ENCODE data around the gene SUPT6H. TPM values are rescaled to one million over a fixed set of nuclear protein-coding genes. Genes with fewer than 3 reads are reported as not detected.

SUPT6H gene
- total RNA-seq, 1 experiment from 2014 or later: 16.8 TPM

DNA sequence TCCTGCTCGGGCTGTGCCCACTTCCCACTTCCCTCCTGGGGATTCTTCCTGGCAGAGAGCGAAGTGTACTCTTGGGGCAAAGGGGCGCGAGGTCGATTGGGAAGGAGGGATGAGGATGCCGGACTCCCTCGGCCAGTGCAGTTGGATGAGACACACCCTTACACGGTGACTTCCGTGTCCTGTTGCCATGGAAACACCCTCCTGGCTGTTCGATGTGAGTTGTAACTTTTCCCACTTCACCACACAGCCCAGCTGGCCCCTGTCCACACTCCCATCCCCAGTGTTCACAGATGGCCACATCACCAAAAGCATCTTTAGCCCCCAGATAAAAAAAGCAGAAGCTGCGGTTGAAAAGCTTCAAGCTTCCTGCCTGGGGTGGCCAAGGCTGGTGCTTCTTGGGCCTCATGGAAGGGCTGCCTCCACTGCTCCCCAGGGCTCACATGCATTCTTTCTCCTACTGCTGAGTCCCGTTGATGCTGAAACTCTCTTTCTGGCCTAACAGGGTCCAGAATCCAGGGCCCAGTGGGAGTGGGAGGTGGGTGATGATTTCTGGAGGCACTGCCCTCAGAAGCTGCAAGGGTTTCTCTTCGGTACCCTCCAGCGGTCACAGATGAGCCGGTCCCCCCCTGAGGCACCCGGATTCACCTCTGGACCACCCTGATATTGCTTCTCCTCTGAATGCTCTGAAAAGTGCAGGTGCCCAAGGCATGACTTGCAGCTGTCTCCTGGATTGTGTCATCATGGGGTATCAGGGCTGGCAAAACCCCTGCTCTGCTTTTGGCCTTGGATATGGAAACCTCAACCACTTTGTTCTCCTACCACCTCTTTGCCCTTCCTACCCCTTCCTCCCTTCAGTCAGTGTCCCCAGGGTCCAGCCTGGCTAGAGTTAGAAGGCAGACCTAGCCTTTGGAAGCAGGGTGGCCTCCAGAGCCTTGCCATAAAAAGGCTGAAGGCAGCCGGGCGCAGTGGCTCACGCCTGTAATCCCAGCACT, 79.6 kb downstream of the SUPT6H start:
- no peak for DNase-seq (ENCODE audit: low read depth)
- in situ Hi-C loops (cut with HindIII; ENCODE audit: low pct_unique_long_range_greater_than_20kb, low sequenced_read_pairs): no loop called here

DNA sequence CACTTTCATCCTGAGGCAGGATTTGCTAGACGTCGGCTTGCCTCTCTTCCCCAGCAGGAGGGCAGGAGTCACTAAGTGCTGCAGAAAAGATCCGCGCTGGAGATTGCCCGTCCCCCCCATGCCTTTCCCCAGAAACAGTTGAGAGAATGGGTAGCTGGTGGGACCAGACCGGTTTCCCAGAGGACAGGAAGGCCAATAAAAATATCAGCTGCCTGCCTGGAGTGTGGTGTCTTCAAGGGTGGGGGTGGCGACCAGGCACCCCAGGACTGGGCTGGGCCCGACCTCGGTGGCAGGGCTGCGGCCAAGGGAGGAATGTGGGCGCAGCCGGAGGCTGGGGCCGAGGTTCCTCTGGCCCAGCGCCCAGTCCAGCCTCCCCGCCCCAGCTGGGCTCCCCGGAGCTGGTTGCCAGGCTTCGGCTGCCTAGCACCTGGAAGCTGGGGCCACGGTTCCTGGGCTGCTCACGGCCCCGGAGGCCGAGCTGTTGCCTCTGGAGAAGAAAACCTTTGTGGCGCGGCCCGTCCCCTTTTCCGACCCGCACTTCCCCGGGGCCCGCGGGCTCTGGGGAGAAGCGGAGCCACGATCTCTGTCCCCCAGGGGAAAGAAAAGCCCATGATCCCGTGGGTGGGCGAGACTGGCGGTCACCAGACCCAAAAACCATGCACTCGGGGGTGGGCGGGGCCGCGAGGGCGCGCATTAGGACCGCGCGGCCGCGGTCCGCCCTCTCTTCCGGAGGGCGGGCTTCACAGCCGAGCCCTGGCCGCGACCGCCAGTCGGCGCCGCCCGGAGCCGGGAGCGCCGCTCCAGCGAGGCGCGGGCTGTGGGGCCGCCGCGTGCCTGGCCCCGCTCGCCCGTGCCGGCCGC, 81.5 kb downstream of the SUPT6H start, which contains the start of gene TRAF4:
TRAF4 (plus strand) TSS at position 769 of the 861 bp plus-strand sequence. CDS start 102 bp downstream, outside the sequence.
- peak; percentile 93 for DNase-seq (ENCODE audit: low read depth)
- in situ Hi-C loops (cut with HindIII; ENCODE audit: low pct_unique_long_range_greater_than_20kb, low sequenced_read_pairs): no loop called here

DNA sequence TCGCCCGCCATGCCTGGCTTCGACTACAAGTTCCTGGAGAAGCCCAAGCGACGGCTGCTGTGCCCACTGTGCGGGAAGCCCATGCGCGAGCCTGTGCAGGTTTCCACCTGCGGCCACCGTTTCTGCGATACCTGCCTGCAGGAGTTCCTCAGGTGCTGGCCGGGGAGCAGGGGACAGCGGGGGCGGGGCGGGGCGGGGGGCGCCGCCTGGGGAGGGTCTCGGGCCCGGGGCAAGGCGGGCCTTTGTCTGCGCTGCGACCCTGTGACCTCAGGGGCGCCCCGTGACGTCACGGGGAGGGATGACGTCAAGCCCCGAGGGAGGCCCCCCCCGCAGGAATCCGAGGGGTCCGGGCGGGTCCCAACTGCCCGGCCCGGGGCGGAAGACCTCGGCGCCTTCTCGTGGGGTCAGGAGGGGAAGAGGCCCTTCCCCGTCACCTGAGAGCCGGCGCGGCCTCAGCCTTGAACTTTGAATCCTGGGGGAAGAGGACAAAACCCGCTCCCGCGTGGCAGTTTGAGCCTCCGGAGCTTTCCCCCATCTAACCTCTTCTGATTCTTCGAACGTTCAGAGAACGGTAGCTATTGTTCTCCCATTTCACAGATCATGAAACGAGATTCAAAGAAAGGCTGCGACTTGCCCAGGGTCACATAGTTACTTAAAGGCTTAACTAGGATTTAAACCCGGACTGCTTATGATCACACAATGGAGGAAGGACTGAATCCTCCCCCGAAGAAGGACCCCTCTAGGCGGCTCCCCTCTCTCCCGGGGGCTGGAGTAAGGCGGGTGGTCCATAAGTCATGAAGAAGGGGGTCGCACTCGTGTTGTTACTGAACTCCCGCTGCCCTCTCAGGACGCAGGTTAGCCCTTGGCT, 82.3 kb downstream of the SUPT6H start:
- in situ Hi-C loops (cut with HindIII; ENCODE audit: low pct_unique_long_range_greater_than_20kb, low sequenced_read_pairs): no loop called here
- DNase-seq (ENCODE audit: low read depth): peak; percentile 43

DNA sequence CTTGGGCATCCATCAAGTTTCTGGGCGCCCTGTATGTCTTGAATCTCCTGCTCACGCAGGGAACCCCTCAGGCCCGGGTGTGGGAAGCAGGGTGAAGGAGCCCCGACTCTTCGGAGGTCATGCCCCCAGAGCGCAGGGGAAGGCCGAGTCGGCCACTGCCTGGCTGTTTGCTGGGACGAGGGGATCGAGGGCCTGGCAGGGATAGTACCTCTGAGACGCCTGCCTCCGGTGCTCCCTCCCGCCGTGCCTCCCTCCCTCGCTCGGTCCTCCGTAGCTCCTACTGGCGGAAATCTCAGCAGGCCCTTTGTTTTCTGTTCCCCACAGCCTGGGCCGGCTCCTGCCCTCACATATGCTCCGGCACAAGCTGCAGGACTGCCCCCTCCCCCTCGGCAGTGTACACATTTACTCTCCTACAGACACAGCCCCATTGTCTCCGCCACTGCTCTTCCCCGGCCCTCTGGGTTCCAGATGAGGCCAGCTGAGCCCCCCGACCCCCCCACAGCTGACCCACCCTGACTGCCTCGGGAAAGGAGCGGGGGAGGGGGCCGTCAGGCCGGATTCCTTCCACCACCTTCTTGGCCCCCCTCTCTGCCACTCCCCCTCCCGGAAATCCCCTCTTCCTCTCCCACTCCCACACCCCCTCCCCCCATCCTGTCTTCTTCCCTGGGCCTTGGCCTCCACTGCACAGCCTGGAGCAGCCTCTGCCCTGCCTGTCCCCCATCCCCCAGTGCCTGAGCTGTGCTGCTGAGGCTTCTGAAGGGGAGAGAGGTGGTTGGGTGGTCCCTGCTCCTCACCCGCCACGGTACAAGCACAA, 83.2 kb downstream of the SUPT6H start:
- peak; percentile 39 for DNase-seq (ENCODE audit: low read depth)
- in situ Hi-C loops (cut with HindIII; ENCODE audit: low pct_unique_long_range_greater_than_20kb, low sequenced_read_pairs): no loop called here

DNA sequence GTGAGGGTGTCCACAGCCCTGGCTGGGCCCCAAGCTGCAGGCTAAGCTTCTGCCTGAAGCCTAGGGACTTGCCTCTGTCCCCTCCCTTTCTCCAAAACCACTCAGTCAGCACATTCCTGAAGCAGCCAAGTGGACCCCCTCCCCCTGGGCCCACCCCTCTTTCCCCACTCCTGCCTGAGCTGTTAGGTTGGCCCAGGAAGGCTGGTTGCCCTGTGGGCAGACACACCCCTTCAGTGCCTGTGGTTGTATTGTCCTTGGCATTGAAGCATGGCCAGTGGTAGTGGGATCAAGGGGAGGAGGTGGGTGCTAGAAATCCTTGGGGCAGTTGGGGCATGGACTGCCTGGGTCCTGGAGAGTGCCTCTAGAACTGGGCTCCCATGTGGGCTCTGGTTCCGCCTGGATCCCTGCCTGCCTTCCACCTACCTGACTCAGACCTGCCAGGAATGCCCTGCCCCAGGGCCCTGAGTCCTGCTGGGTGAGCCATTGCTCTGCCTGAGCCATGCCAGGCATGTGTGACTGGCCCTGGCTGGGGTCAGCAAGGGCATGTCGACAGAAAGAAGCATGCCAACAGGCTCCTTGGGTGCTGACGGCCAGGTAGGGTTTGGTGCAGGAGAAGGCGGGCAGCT, 83.9 kb downstream of the SUPT6H start:
- peak; percentile 81 for DNase-seq (ENCODE audit: low read depth)
- in situ Hi-C loops (cut with HindIII; ENCODE audit: low pct_unique_long_range_greater_than_20kb, low sequenced_read_pairs): no loop called here

DNA sequence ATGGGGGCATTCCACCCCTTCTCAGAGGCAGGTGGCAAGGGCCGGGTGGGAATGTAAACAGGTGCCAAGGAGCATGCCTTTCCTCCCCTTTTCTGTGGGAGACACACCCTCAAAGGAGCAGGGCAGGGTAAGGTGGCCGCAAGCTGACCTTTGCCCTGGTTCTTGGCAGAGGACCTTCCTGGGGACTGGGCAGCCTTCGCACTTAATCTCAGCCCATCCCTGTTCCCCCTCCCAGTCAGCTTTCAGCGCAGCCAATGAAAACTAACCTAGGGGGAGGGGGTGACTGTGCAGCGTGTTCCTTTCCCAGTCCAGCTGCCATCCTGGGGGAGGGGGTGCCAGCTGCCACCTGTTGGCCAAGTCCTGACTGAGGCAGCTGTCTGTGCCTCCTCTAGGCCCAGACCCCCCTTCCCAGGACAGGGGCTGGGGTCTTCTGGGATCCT, 84.6 kb downstream of the SUPT6H start:
- peak; percentile 93 for DNase-seq (ENCODE audit: low read depth)
- in situ Hi-C loops (cut with HindIII; ENCODE audit: low pct_unique_long_range_greater_than_20kb, low sequenced_read_pairs): no loop called here

DNA sequence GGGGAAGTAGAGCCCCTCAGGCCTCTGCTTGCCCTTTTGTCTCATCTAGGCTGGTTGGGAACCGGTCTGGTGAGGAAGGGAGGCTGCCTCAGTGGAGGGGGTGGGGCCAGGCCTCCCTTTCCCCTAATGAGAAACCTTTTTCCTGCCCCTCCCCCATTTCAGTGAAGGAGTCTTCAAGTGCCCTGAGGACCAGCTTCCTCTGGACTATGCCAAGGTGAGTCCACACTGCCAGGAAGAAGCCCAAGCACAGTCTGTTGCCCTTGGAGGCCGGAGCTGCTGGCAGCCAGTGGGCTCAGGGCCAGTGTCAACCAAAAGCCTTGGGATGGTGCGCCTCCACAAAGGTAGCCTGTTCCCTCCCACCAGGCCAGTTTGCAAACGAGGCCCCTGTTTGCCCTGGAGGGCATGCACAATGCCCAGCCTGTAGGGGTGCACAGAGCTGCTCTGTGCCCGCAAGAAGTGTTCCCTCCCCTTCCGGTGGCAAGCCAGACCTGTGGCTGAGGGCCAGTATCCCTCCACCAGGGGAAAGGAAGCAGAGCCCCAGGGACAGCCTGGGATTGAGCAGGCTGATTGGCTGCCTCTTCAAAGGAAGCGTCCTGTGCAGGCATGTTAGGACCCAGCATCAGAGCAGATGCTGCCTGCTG, 85.2 kb downstream of the SUPT6H start:
- in situ Hi-C loops (cut with HindIII; ENCODE audit: low pct_unique_long_range_greater_than_20kb, low sequenced_read_pairs): no loop called here
- no peak for DNase-seq (ENCODE audit: low read depth)

DNA sequence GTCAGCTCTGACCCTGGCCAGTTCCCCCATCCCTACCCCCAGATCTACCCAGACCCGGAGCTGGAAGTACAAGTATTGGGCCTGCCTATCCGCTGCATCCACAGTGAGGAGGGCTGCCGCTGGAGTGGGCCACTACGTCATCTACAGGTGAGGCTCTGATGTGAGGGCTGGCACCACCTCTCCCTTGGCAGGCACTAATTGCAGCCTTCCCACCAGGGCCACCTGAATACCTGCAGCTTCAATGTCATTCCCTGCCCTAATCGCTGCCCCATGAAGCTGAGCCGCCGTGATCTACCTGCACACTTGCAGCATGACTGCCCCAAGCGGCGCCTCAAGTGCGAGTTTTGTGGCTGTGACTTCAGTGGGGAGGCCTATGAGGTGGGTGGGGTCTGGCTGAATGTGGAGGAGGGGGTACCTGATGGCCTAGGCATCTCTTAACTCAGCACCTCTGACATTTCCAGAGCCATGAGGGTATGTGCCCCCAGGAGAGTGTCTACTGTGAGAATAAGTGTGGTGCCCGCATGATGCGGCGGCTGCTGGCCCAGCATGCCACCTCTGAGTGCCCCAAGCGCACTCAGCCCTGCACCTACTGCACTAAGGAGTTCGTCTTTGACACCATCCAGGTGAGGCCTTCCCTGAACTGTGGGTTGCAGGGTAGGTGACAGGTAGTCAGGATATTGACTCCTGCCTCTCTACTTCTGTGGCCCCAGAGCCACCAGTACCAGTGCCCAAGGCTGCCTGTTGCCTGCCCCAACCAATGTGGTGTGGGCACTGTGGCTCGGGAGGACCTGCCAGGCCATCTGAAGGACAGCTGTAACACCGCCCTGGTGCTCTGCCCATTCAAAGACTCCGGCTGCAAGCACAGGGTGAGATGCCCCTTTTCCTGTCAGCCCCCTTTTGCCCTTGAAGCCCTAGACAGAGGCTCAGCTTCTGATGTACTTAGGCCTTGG, 86.1 kb downstream of the SUPT6H start:
- no peak for DNase-seq (ENCODE audit: low read depth)
- in situ Hi-C loops (cut with HindIII; ENCODE audit: low pct_unique_long_range_greater_than_20kb, low sequenced_read_pairs): no loop called here

DNA sequence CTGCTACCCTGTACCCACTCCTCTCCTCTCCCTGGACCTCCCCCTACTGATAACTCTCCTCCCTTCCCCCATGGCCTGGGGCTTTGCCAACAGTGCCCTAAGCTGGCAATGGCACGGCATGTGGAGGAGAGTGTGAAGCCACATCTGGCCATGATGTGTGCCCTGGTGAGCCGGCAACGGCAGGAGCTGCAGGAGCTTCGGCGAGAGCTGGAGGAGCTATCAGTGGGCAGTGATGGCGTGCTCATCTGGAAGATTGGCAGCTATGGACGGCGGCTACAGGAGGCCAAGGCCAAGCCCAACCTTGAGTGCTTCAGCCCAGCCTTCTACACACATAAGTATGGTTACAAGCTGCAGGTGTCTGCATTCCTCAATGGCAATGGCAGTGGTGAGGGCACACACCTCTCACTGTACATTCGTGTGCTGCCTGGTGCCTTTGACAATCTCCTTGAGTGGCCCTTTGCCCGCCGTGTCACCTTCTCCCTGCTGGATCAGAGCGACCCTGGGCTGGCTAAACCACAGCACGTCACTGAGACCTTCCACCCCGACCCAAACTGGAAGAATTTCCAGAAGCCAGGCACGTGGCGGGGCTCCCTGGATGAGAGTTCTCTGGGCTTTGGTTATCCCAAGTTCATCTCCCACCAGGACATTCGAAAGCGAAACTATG, 87.0 kb downstream of the SUPT6H start:
- in situ Hi-C loops (cut with HindIII; ENCODE audit: low pct_unique_long_range_greater_than_20kb, low sequenced_read_pairs): no loop called here
- DNase-seq (ENCODE audit: low read depth): no peak

DNA sequence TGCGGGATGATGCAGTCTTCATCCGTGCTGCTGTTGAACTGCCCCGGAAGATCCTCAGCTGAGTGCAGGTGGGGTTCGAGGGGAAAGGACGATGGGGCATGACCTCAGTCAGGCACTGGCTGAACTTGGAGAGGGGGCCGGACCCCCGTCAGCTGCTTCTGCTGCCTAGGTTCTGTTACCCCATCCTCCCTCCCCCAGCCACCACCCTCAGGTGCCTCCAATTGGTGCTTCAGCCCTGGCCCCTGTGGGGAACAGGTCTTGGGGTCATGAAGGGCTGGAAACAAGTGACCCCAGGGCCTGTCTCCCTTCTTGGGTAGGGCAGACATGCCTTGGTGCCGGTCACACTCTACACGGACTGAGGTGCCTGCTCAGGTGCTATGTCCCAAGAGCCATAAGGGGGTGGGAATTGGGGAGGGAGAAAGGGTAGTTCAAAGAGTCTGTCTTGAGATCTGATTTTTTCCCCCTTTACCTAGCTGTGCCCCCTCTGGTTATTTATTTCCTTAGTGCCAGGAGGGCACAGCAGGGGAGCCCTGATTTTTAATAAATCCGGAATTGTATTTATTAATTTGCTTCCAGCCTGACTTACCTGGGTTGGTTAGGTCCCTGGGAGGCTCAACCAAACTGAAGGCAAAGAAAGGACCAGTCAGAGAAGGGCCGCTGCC, 87.6 kb downstream of the SUPT6H start:
- DNase-seq (ENCODE audit: low read depth): no peak
- in situ Hi-C loops (cut with HindIII; ENCODE audit: low pct_unique_long_range_greater_than_20kb, low sequenced_read_pairs): no loop called here

DNA sequence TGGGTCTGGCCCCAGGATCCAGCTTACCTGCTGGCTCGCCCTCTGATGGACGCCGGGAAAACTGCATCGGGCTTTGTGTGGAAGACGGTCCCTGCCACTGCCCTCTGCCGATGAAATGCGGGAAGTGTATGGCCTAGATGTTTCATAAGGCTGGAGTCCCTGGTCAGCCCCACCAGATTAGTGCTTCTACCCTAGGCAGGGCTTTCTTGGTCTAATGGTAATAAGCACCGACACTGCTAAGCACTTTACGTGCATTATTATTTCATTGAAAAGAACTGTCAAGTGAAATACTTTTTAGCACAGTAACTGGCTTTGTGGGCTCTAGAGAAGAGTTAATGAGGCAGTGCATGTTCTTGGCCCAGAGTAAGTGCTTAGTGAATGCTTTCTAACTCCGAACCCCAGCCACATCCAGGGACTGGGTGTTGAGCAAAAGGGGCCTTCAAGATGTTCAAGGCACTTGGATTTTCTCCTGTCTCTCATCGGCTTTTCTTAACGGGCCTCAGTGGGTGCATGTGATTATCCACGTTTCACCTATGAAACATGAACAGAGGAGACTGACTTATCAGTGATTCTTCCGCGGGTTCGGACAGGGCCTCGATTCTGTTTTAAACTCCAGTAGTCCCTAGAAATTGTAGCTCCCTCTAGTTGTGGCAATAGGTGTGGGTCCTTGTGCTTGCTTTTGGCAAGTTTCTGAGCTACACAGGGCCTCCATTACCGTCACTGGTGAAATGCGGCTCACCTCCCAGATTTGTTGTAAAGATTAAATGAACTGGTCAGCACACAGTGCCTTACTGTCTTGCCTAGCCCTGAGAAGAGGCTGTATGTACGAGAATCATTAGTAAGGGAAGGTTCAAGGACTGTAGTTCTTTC, 88.4 kb downstream of the SUPT6H start:
- in situ Hi-C loops (cut with HindIII; ENCODE audit: low pct_unique_long_range_greater_than_20kb, low sequenced_read_pairs): no loop called here
- peak; percentile 82 for DNase-seq (ENCODE audit: low read depth)

DNA sequence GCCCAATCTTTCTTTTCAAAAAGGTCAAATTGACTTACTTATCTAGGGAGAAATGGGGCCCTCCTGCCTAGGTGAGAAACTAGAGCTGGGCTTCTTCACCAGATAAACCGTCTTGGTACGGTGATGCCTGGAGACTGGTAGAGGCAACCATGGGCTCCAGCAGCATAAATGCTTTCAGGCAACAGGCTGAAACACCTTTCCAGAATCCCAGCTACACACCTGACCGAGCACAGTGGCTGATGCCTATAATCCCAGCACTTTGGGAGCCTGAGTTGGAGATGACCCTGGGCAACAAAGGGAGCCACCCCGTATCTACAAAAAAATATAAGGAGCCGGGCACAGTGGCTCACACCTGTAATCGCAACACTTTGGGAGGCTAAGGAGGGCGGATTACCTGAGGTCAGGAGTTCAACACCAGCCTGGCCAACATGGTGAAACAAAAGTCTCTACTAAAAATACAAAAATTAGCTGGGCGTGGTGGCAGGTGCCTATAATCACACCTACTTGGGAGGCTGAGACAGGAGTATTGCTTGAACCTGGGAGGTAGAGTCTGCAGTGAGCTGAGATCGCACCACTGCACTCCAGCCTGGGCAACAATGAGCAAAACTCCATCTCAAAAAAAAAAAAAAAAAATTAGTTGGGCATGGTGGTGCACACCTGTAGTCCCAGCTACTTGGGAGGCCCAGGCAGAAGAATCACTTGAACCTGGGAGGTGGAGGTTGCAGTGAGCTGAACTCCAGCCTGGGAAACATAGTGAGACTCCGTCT, 89.8 kb downstream of the SUPT6H start:
- in situ Hi-C loops (cut with HindIII; ENCODE audit: low pct_unique_long_range_greater_than_20kb, low sequenced_read_pairs): no loop called here
- no peak for DNase-seq (ENCODE audit: low read depth)
